SIG-M5 (cell line): ENCODE measurements around the gene ABCG2.
"Not testable (repeated sequence)": the region's sequence is repeated elsewhere in the genome, so short reads cannot be mapped to it uniquely, and the experiment has no call there.

Experiments used
- DNase-seq: peaks from one replicate; lab custom pipeline; 2025; lab: John Stamatoyannopoulos, UW

ABCG2 gene

GRCh38 chr4:88112856-88113255 lies 45.6 kb downstream of the ABCG2 start:
- no peak for DNase-seq

- no peak for DNase-seq
Measured at GRCh38 chr4:88110826-88111225, 47.6 kb downstream of the ABCG2 start.

GRCh38 chr4:88109123-88109881 lies 49.1 kb downstream of the ABCG2 start:
- no peak for DNase-seq

DNA sequence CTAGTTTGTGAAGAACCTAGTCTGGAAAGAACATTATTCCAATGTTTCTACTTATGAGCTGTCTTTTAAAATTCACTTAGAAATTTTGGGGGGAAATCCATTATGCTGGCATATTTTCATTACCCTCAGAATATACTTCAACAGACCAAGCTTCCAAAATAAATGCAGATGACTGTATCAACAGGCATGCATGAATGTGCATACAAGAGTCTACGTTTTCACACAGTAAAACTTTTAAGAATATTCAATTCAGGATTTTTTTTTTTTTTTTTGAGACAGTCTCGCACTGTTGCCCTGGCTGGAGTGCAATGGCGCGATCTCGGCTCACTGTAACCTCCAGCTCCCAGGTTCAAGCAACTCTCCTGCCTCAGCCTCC lies 49.7 kb downstream of the ABCG2 start:
- no peak for DNase-seq

DNA sequence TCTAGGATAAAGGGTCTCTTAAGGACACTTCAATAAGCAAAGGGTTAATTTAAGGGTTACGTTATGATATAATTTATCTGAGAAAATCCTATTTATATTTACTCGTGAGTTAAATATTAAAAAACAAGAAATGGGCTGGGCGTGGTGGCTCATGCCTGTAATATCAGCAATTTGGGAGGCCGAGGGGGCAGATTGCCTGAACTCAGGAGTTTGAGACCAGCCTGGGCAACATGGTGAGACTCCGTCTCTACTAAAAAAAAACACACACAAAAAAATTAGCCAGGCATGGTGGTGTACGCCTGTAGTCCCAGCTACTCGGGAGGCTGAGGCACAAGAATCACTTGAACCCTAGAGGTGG lies 50.4 kb downstream of the ABCG2 start:
- DNase-seq: not testable (repeated sequence)

DNA sequence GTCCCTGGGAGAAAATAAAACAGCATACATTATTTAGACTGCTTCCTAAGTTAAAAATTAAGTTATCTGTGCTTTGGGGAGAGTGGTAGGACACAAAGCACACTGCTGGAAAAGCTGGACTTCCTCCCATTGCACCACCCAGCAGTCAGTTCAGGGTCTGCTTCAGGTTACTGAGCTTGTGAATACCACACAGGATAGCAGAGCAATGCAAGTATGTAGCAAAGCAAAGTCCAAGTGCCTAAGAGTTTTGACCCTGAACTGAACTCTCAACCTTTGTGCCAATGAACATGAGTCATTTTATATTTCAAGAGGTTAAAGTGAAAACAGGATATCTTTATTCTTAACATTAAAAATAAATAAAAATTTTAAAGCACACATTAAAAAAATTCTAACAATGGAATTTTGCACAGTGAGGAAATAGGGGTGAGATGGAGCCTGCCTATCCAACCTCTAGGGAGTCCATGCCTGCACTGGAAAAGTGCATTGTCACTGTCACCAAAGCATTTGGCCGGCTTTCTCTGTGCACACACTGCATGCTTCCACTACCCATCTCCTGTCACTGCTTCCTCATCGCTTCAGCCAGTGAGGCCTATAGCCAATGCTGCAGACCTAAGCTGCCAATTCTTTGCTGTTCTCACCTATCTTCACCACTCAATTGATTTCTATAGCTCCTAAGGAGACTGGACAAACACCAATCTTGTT lies 50.9 kb downstream of the ABCG2 start:
- no peak for DNase-seq

DNA sequence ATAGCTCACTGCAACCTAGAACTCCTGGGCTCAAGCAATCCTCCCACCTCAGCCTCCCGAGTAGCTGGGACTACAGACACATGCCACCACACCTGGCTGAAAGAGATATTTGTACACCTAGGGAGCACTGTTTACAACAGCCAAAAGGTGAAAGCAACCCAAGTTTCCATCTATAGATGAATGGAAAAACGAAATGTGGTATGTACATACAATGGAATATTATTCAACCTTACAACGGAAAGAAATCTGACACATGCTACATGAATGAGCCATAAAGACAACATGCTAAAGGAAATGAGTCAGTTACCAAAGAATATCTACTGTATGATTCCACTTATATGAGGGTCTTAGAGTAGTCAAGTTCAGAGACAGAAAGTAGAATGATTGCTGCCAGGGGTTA lies 52.2 kb downstream of the ABCG2 start:
- no peak for DNase-seq

- DNase-seq: no peak
Measured at GRCh38 chr4:88104902-88105610, 53.4 kb downstream of the ABCG2 start.

DNA sequence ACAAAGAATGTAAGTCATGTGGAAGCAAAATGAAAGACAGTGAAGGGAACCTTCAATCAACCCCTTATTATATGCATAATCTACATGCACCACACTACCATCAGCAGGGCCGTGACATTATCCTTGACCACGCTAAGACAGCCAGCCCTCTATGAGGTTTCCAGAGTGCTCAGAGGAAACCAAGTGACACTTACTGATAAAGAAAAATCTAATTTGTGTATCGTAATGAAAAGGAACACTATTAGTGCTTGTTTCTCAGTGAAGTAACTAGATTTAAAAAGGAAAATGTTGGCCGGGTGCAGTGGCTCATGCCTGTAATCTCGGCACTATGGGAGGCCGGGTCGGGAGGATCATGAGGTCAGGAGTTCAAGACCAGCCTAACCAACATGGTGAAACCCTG lies 56.4 kb downstream of the ABCG2 start:
- no peak for DNase-seq

GRCh38 chr4:88101165-88101564 lies 57.3 kb downstream of the ABCG2 start:
- DNase-seq: no peak

- no peak for DNase-seq
Measured at GRCh38 chr4:88098993-88099752, 59.3 kb downstream of the ABCG2 start.

DNA sequence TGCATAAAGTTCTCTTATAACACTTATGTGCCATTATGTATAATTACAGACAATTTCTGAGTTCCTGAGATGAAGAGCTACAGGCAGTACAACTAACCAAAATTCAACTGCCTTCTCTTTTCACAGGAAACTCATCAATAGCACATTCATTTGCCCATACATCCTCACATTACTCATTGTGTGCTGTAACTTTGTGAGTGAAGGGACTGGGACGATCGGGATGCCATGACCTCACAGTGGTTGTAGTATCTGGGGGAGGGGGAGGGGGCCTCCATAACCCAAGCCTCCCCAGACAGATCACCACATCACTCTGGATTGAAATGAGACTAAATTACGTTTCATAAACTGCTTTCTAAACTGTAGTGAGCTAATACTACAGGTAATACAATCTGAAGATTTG lies 60.7 kb downstream of the ABCG2 start:
- DNase-seq: no peak

DNA sequence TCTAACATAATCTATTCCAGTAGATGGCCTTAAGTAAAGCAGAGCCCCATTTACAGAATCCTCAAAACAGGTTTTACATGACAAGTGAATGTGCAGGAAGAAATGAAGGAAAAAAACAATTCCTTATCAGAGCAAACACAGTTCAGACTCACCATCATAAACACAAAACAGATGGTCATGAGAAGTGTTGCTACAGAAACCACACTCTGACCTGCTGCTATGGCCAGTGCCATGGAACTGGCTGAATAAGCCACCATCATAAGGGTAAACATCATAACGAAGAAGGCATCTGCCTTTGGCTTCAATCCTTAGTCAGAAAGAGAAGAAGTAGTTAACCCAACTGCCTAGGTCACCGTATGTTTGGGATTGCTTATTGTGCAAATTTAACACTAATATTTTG lies 61.1 kb downstream of the ABCG2 start:
- DNase-seq: no peak

DNA sequence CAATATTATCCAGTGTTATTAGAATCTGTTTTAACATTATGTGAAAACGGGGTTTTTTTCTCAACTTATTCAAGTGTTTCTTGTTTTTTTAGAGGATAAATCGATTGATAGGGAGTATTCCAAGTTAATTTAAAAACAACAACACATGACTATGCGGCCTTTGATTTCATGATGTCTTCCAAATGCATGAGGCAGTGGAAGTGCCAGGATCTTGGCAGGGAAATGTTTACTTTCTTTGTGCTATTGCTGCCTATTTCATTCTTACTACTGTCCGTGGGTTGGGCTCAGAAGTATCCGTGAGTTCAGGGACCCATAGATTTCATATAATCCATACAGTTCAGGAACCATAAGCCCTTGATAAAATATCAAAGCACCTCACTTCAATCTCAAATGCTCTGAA lies 64.6 kb downstream of the ABCG2 start:
- no peak for DNase-seq

GRCh38 chr4:88091378-88091777 lies 67.1 kb downstream of the ABCG2 start:
- DNase-seq: no peak

GRCh38 chr4:88090898-88091297 lies 67.5 kb downstream of the ABCG2 start:
- no peak for DNase-seq

DNA sequence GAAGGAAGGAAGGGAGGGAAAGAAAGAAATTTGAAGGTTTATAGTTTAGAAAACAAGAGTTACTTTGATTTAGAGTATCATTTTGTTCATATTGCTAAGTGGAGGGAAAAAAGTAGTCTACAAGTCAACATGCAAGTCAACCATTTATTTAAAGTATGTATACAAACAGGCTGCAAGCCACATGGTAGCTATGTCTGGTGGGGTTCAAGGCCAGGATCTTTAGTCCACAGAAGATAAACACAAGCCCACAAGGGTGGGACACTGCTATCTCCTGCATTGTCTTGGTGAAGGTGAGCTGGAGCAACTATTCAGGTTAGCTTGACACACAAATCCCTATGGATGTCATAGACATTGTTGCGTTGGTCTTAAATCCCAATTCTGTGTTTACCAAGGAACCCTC lies 71.4 kb downstream of the ABCG2 start:
- no peak for DNase-seq

DNA sequence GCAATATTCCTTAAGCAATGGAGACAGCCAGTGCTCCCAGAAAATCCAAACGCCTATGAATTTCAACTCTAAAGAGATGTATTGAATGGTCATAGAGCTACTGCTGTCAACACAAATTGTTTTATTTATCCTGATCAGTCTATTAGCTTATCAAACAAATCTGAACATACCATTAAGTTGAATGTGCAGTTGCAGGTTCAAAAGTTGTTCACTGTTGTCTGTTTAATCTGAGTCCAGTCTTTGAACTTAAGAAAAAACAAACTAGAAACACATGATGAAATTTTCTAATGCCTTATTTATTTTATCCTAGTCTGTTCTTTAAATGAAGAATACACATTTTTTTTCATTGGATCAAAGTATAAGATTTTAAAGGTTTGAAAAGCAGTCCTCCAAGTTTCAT lies 77.8 kb downstream of the ABCG2 start:
- DNase-seq: no peak

DNA sequence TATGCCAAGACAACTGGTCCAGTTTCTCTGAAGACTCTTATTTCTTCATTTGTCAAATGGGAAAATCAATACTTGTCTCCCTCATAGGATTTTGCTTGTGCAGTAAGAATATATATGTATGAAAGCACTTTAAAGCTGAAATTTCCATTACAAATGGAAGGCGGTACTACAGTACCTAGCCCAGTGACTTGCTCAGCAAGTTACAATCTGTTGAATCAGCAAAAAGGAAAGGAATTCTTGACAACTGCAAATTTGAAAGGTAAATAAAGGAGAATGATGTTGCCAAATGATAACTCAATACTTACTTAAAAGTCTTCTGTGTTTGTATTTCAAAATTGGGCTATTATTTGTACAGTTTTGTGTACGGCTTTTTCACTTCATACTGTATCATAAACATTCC lies 79.9 kb downstream of the ABCG2 start:
- DNase-seq: no peak

DNA sequence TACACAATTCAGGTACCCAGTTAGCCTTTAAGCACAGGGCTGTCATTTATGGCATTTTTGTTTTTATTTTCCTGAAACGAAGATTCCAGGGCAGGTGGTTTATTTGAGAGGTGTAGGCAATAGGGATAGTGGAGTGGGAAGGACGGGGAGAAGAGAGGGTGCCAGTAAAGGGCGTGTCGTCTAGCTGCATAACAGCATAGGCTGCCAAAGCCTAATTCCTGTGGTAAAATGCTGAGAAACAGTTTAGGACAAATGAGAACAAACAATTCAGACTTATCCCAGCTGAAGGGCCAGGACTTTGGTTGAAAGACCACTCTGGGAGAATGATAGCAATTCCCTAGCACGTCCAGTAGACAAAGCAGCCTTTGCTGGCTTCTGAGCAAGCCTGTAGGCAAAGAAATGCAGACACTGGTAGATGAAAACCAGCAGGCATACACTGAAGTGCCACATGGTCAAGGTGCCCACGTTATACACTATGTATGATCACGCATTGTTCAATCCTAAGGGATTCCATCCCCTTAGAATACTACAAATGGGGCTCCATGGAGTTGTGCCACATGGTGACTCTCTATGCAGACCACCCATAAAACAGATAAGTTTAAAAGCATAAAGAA lies 80.4 kb downstream of the ABCG2 start:
- DNase-seq: no peak

DNA sequence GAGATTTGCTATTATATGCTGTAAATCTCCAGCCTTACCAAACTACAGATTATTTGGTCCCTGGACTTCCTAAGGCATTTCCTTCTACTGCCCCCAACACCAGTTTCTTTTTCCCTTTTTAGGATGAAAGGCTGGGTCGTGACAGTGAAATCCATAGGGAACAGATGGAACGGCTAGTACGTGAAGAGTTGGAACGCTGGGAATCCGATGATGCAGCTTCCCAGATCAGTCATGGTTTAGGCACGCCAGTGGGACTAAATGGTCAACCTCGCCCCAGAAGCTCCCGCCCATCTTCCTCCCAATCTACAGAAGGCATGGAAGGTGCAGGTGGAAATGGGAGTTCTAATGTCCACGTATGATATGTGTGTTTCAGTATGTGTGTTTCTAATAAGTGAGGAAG lies 83.1 kb downstream of the ABCG2 start:
- DNase-seq: no peak

DNA sequence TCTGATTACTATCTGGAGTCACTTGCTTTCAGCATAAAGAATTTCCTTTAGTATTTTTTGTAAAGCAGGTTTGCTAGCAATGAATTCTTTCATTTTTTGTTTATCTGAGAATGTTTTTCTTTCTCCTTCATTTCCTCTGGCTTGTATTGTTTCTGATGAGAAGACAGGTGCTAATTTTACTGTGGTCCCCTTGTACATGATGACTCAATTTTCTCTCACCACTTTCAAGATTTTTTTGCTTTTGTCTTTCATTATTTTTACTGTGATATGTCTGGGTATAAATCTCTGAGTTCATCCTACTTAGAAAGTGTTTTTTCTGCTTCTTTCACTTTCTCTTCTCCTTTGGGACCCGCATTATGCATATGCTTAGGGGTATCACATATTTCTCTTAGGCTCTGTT lies 88.4 kb downstream of the ABCG2 start:
- no peak for DNase-seq
